Brain microvascular endothelial cell (primary cell): Measurements from ENCODE around the gene LYSMD1.
A peak's percentile ranks its signal among the peaks of the same experiment; 100 is the strongest.

Experiments used
- DNase-seq: peaks from one replicate; pipeline ENCODE4 v3.0.0-alpha.2; 2020
- H3K27ac ChIP-seq: fragments of 250-450 bp; sonication (Bioruptor Pico); 2 replicates; pipeline ENCODE4 v1.5.1; 2020; ENCODE audit warnings: mild to moderate bottlenecking, moderate library complexity
- H3K27me3 ChIP-seq: fragments of 250-450 bp; sonication (Bioruptor Pico); replicated peaks from 2 replicates; pipeline ENCODE4 v1.5.1; 2020; ENCODE audit warnings: mild to moderate bottlenecking
- H3K36me3 ChIP-seq: fragments of 250-450 bp; sonication (Bioruptor Pico); replicated peaks from 2 replicates; pipeline ENCODE4 v1.5.1; 2020; ENCODE audit warnings: mild to moderate bottlenecking
- H3K4me3 ChIP-seq: 2 replicates; pipeline ENCODE4 v1.5.1; 2011; ENCODE audit warnings: low read depth, mild to moderate bottlenecking, control low read depth, low read length, moderate library complexity
- CTCF ChIP-seq: IDR thresholded peaks from 2 replicates; pipeline ENCODE4 v1.5.1; 2011; ENCODE audit warnings: low read depth, mild to moderate bottlenecking, moderate library complexity, low read length, control low read depth, inconsistent platforms; ENCODE audit errors: missing control alignments
- in situ Hi-C: cut with HindIII; loops from 2 replicates; pipeline ENCODE4 v1.10.0; 2017; ENCODE audit warnings: low sequenced_read_pairs, low pct_ligation_motif_present

LYSMD1 gene

GRCh38 chr1:151175863-151176262, 10.2 kb upstream of the LYSMD1 start, which contains the start of gene TMOD4:
TMOD4 (minus strand) TSS chr1:151175981; CDS start chr1:151174875, 1,106 bp downstream.
- TF ChIP-seq CTCF, result peak; percentile 75
- peak; percentile 19 for DNase-seq
- Histone ChIP-seq H3K4me3 (no peak within 1 kb of the TSS), H3K27ac (no peak within 1 kb of the TSS), H3K36me3 (peaks cover 50% of the 10 kb centered on the region), H3K27me3 (no peaks in the 10 kb centered on the region)
- in situ Hi-C loops, result no loop called here

GRCh38 chr1:151175041-151175741, 9.5 kb upstream of the LYSMD1 start:
- in situ Hi-C loops, result no loop called here

GRCh38 chr1:151171190-151171589, 5.5 kb upstream of the LYSMD1 start:
- H3K27me3 ChIP-seq, result no peaks in the 10 kb centered on the region
- DNase-seq, result no peak
- peaks cover 39% of the 10 kb centered on the region for H3K36me3 ChIP-seq
- in situ Hi-C loops, result no loop called here
- H3K4me3 ChIP-seq, result no peak overlapping the region
- no peak overlapping the region for H3K27ac ChIP-seq
- no peak for TF ChIP-seq CTCF

More at GRCh38 chr1:151175041-151175741, 9.5 kb upstream of the LYSMD1 start:
- no peak for TF ChIP-seq CTCF
- H3K36me3 ChIP-seq, result peaks cover 51% of the 10 kb centered on the region
- DNase-seq, result no peak
- H3K27me3 ChIP-seq, result no peaks in the 10 kb centered on the region
- no peak overlapping the region for H3K27ac ChIP-seq
- no peak overlapping the region for H3K4me3 ChIP-seq

GRCh38 chr1:151167116-151167515, 1.4 kb upstream of the LYSMD1 start:
- H3K4me3 ChIP-seq, result peak overlapping the region; percentile 95
- no peak for DNase-seq

GRCh38 chr1:151166505-151166956, 829 bp upstream of the LYSMD1 start:
- DNase-seq, result peak; percentile 57
- Histone ChIP-seq H3K27me3 (no peaks in the 10 kb centered on the region), H3K27ac (peak overlapping the region; percentile 71), H3K36me3 (peaks cover 27% of the 10 kb centered on the region), H3K4me3 (peak overlapping the region; percentile 95)
- in situ Hi-C loops, result no loop called here
- TF ChIP-seq CTCF, result no peak

More at GRCh38 chr1:151167116-151167515, 1.4 kb upstream of the LYSMD1 start:
- Histone ChIP-seq H3K36me3 (peaks cover 29% of the 10 kb centered on the region), H3K27me3 (no peaks in the 10 kb centered on the region), H3K27ac (no peak overlapping the region)
- in situ Hi-C loops, result no loop called here
- TF ChIP-seq CTCF, result no peak

GRCh38 chr1:151165281-151165737, 393 bp downstream of the LYSMD1 start:
- H3K27me3 ChIP-seq, result no peaks in the 10 kb centered on the region
- no peak for TF ChIP-seq CTCF
- DNase-seq, result peak; percentile 25
- peaks cover 16% of the 10 kb centered on the region for H3K36me3 ChIP-seq
- H3K4me3 ChIP-seq, result peak overlapping the region; percentile 95
- in situ Hi-C loops, result no loop called here
- H3K27ac ChIP-seq, result peak overlapping the region; percentile 27
